Fibroblast of skin of back (primary cell): ENCODE measurements around the gene FOLR1. TPM values are rescaled to one million over a fixed set of nuclear protein-coding genes. Genes with fewer than 3 reads are reported as not detected.
"Not testable (repeated sequence)": the region's sequence is repeated elsewhere in the genome, so short reads cannot be mapped to it uniquely, and the experiment has no call there.

Experiments
- DNase-seq: peaks from one replicate; pipeline ENCODE4 v3.0.0-alpha.2; 2013
- polyA plus RNA-seq, 2 experiments: library from polyadenylated mRNA; unstranded; fragments of 120-200 nt; gene quantifications; one replicate each; pipeline ENCODE4 v1.2.1, GENCODE V29; 2013; ENCODE audit not compliant: insufficient read length in 2 of 2

FOLR1 gene
- not detected for polyA plus RNA-seq (2013, experiment 1 of 2; ENCODE audit: insufficient read length)
- 0.13 TPM for polyA plus RNA-seq (2013, experiment 2 of 2; ENCODE audit: insufficient read length)

GRCh38 chr11:72191961-72192381 is at the start of gene FOLR1:
Gene FOLR1 (plus strand): TSS chr11:72192140. CDS start chr11:72192174, 34 bp downstream.
- DNase-seq, result peak; percentile 33

- DNase-seq, result not testable (repeated sequence)
These were observed 49.4 kb upstream of the FOLR1 start for GRCh38 chr11:72142543-72142942.

GRCh38 chr11:72144807-72145565 is 47.0 kb upstream of the FOLR1 start:
- peak; percentile 76 for DNase-seq

- no peak for DNase-seq
These were observed 45.3 kb upstream of the FOLR1 start for GRCh38 chr11:72146625-72147024.

GRCh38 chr11:72150882-72151281 is 41.1 kb upstream of the FOLR1 start:
- DNase-seq, result no peak

GRCh38 chr11:72153874-72154273 is 38.1 kb upstream of the FOLR1 start:
- not testable (repeated sequence) for DNase-seq

- DNase-seq, result no peak
These were observed 37.1 kb upstream of the FOLR1 start for GRCh38 chr11:72154816-72155215.

- DNase-seq, result no peak
These were observed 36.2 kb upstream of the FOLR1 start for GRCh38 chr11:72155751-72156150.

- DNase-seq, result no peak
These were observed 34.8 kb upstream of the FOLR1 start for GRCh38 chr11:72157131-72157530.

GRCh38 chr11:72160319-72160718 is 31.6 kb upstream of the FOLR1 start:
- DNase-seq, result no peak

GRCh38 chr11:72162891-72163492 is 28.9 kb upstream of the FOLR1 start:
- no peak for DNase-seq

- not testable (repeated sequence) for DNase-seq
These were observed 27.8 kb upstream of the FOLR1 start for GRCh38 chr11:72164187-72164586.

- DNase-seq, result not testable (repeated sequence)
These were observed 22.8 kb upstream of the FOLR1 start for GRCh38 chr11:72169046-72169555.

GRCh38 chr11:72169754-72170153 is 22.2 kb upstream of the FOLR1 start:
- not testable (repeated sequence) for DNase-seq

- DNase-seq, result not testable (repeated sequence)
These were observed 19.9 kb upstream of the FOLR1 start for GRCh38 chr11:72172043-72172442.

GRCh38 chr11:72173291-72173690 is 18.6 kb upstream of the FOLR1 start:
- no peak for DNase-seq

GRCh38 chr11:72174302-72175070 is 17.5 kb upstream of the FOLR1 start:
- no peak for DNase-seq

GRCh38 chr11:72177656-72178055 is 14.3 kb upstream of the FOLR1 start:
- DNase-seq, result no peak

- DNase-seq, result no peak
These were observed 12.7 kb upstream of the FOLR1 start for GRCh38 chr11:72179049-72179803.

- no peak for DNase-seq
These were observed 12.0 kb upstream of the FOLR1 start for GRCh38 chr11:72179804-72180396.

GRCh38 chr11:72180892-72181552 is 10.9 kb upstream of the FOLR1 start:
- not testable (repeated sequence) for DNase-seq
